ENCODE results near the gene ASPG.

DNA sequence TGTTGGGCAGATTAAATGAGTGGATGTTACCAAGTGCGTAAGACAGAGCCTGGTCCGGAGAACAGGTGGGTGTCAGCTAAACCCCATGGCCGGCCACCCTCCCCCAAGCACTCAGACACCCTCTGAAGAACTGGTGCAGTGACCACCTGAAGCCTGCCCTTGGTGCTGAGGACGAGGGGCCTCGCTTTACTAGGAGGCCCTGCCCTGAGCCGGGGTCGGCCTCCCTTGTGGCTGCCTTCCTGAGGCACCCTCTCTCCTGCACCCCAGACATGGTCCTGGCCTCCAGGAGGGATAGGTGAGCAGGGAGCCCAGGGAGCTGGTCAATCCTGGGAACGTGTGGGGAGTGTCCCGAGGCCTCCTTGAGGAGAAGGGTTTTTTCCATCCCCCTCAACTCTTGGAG is 48.0 kb downstream of the ASPG start:
- TF ChIP-seq CTCF (conservative IDR thresholded peaks at IDR 0.05), result no peak
- TF ChIP-seq ZFX (IDR thresholded peaks at IDR 0.05), result no peak

Measured in C4-2B (cell line).